ENCODE measurements around the gene HOXD10.

Gene HOXD10

DNA sequence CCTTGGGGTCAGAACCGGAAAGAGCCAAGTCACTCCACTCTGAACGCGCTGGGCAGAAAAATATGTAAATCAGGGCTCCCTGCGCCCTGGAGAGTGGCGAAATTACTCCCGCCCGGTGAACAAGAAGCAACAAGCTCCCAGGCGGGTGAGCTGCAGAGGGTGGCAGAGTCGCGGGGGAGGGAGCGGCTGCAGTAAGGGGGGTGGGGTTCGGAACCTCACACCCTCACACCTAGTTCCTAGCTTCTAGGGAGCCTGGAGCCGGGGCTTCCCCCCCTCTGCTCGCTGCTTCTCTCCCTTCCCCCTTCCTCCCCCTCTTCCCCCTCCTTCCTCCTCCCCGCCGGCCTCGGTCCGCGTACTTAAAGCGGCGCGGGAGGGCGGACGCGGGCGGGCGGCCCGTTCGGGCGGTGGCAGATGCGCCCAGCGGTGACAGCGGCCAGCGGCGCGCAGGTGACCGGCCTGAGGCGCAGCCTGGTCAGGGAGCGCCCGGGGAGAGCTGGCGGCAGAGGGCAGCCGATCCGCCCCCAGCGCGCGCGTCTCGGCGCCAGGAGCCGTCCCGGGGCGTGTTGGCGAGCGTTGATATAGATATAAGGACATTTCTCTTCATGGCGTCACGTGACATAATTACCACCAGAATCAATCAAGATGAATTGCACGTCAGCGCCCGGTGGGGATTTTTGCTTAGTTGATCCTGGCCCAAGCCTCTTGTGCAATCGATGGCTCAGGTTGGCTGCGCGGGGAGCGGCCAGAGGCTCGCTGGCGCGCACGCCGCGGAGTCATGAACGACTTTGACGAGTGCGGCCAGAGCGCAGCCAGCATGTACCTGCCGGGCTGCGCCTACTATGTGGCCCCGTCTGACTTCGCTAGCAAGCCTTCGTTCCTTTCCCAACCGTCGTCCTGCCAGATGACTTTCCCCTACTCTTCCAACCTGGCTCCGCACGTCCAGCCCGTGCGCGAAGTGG is 9.7 kb upstream of the HOXD10 start, which contains the start of gene HOXD11:
TSS of gene HOXD11 (plus strand) at position 700 of the 959 bp plus-strand sequence. CDS start at position 776, 76 bp downstream.
- H3K36me3 Mint-ChIP-seq, result no peaks in the 10 kb centered on the region

DNA sequence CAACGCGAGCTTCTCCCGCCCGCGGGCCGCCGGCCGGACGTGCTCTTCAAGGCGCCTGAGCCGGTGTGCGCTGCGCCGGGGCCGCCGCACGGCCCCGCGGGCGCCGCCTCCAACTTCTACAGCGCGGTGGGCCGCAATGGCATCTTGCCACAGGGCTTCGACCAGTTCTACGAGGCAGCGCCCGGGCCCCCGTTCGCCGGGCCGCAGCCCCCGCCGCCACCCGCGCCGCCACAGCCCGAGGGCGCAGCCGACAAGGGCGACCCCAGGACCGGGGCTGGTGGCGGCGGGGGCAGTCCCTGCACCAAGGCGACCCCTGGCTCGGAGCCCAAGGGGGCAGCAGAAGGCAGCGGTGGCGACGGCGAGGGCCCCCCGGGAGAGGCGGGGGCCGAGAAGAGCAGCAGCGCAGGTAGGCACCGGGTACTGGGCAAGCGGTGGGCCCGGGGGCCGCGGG is 8.8 kb upstream of the HOXD10 start:
- no peak for ATAC-seq
- peaks cover 77% of the 10 kb centered on the region for H3K27me3 Mint-ChIP-seq
- peaks cover 4% of the 10 kb centered on the region for H3K9me3 Mint-ChIP-seq

More for the DNA sequence above, 9.7 kb upstream of the HOXD10 start, which contains the start of gene HOXD11:
- peaks cover 12% of the 10 kb centered on the region for H3K4me1 Mint-ChIP-seq
- no peak for ATAC-seq
- peak within 1 kb of the TSS; percentile 5 for H3K4me3 Mint-ChIP-seq
- peaks cover 4% of the 10 kb centered on the region for H3K9me3 Mint-ChIP-seq
- no peak within 1 kb of the TSS for H3K27ac Mint-ChIP-seq
- H3K27me3 Mint-ChIP-seq, result peaks cover 77% of the 10 kb centered on the region

DNA sequence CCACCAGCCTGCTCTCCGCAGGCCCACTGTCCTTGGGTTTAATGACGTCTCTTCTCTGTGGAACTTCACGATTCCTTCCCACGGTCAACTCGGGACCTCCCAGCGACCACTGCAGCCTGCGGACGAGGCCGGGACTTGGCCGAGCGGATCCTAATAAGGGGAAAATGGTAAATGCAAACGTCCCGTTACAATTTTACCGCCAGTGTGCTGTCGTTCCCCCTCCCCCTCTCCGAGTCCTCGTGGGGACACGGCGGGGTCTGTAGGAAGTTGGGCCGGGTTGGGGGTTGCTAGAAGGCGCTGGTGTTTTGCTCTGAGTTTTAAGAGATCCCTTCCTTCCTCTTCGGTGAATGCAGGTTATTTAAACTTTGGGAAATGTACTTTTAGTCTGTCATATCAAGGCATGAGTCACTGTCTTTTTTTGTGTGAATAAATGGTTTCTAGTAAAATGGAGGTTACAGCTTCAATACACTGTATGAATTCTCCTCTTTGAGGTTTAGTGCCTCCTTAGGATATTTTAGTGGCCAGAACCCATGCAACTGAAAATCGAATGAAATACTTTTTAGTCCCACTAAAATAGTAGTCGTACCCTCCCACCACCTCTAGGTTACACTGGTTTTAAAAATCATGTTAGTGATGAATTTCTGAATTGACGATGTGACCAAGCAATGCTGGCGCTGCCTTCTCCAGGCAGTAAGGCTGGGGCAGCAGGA is 7.2 kb upstream of the HOXD10 start:
- Mint-ChIP-seq H3K4me1 (peaks cover 12% of the 10 kb centered on the region), H3K27ac (no peak overlapping the region), H3K9me3 (peaks cover 4% of the 10 kb centered on the region), H3K36me3 (no peaks in the 10 kb centered on the region), H3K27me3 (peaks cover 75% of the 10 kb centered on the region), H3K4me3 (no peak overlapping the region)
- ATAC-seq, result no peak

More for the DNA sequence above, 8.8 kb upstream of the HOXD10 start:
- Mint-ChIP-seq H3K27ac (no peak overlapping the region), H3K4me1 (peaks cover 12% of the 10 kb centered on the region), H3K4me3 (no peak overlapping the region), H3K36me3 (no peaks in the 10 kb centered on the region)

DNA sequence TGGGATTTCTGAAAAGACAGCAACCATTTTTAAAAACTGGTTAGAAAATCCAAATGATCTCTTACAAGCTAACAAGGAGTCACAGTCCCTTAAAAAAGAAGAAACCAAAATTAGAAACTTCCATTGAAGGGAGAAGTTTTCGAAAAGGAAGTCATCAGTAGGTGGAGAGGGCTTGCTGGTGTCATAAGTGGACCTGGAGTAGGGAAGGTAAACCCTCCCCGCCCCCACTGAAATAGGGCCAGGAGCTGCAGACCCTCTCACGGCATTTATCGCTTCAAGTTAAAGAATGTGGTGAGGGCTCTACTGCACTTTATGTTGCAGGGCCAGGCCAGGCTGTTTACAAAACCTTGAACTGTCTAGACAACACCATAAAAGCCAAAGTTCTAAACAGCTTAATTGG is 6.6 kb upstream of the HOXD10 start:
- Mint-ChIP-seq H3K36me3 (no peaks in the 10 kb centered on the region), H3K27me3 (peaks cover 75% of the 10 kb centered on the region), H3K9me3 (peaks cover 4% of the 10 kb centered on the region), H3K4me1 (peaks cover 12% of the 10 kb centered on the region), H3K27ac (no peak overlapping the region), H3K4me3 (no peak overlapping the region)
- no peak for ATAC-seq

GRCh38 chr2:176110415-176111308 is 5.9 kb upstream of the HOXD10 start:
- Mint-ChIP-seq H3K4me3 (no peak overlapping the region), H3K27ac (no peak overlapping the region), H3K36me3 (no peaks in the 10 kb centered on the region), H3K27me3 (peaks cover 72% of the 10 kb centered on the region), H3K9me3 (peaks cover 4% of the 10 kb centered on the region), H3K4me1 (peaks cover 12% of the 10 kb centered on the region)
- ATAC-seq, result no peak

DNA sequence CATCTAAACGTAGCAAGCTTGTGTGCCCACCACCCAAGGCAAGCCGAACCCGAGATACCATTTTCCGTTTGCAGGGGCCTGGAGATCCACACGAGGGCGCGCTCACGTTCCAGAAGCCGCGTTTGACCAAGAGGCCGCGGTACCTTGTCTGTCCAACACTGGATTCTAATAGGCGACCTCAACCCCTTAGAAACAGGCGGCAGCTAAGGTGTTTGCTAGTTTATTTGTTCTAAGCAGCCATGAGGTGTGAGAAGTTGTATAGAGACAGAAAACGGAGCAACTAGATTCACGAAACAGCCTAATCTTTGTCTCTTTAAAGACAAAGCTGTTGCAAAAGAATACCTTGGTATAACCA is 5.3 kb upstream of the HOXD10 start:
- H3K36me3 Mint-ChIP-seq, result no peaks in the 10 kb centered on the region
- peaks cover 7% of the 10 kb centered on the region for H3K4me1 Mint-ChIP-seq
- H3K4me3 Mint-ChIP-seq, result no peak overlapping the region
- ATAC-seq, result no peak
- peaks cover 1% of the 10 kb centered on the region for H3K9me3 Mint-ChIP-seq
- H3K27me3 Mint-ChIP-seq, result peaks cover 72% of the 10 kb centered on the region
- H3K27ac Mint-ChIP-seq, result no peak overlapping the region

GRCh38 chr2:176111846-176112374 is 4.7 kb upstream of the HOXD10 start:
- peaks cover 73% of the 10 kb centered on the region for H3K27me3 Mint-ChIP-seq
- peaks cover 5% of the 10 kb centered on the region for H3K4me1 Mint-ChIP-seq
- no peaks in the 10 kb centered on the region for H3K9me3 Mint-ChIP-seq
- no peak overlapping the region for H3K4me3 Mint-ChIP-seq
- no peak overlapping the region for H3K27ac Mint-ChIP-seq
- no peak for ATAC-seq
- no peaks in the 10 kb centered on the region for H3K36me3 Mint-ChIP-seq

DNA sequence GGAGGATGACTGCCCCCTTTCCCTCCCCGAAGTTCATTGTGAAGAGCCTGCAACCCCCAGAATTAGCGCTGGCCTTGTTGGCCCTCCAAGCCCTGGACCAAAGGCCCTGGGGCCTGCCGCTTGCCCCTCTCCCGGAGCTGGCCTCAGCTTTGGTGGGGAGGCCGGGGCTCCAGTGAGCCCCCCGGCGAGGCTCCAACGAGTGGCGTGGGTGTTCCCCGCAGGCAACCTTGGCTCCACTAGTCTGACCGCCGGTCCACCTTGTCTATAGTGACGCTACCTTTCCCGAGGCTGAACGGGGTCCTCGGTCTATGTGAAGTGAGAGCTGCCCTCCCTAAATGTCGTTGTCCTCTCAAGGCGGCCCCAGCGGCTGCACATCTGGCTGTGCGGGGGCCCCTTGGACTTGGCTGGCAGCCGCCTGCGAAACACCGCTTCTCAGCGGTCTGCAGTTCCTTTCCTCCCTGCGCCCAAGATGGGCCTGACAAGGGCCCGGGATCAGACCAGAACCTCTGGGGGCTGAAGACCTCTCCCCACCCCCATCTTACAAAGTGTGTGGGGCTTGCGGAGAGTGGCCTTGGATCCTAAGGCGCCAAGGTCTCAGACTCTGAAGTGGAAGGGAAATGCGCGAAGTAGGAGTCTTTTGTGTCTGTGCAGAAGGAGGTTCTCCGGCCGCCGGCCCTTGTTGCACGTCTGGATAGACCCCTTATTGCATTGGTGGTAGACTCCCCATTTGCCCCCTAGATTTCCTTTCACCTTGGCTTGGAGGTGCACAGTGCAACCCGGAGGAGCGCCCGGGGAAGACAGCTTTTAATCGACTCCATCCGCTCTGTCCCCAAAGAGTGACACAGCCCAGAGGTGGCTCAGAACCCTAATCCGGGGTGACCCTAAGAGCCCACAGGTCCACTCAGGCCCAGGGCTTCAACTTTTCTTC is 3.9 kb upstream of the HOXD10 start:
- Mint-ChIP-seq H3K27me3 (peaks cover 80% of the 10 kb centered on the region), H3K27ac (no peak overlapping the region), H3K36me3 (no peaks in the 10 kb centered on the region), H3K9me3 (no peaks in the 10 kb centered on the region), H3K4me1 (peaks cover 5% of the 10 kb centered on the region), H3K4me3 (no peak overlapping the region)
- ATAC-seq, result no peak

DNA sequence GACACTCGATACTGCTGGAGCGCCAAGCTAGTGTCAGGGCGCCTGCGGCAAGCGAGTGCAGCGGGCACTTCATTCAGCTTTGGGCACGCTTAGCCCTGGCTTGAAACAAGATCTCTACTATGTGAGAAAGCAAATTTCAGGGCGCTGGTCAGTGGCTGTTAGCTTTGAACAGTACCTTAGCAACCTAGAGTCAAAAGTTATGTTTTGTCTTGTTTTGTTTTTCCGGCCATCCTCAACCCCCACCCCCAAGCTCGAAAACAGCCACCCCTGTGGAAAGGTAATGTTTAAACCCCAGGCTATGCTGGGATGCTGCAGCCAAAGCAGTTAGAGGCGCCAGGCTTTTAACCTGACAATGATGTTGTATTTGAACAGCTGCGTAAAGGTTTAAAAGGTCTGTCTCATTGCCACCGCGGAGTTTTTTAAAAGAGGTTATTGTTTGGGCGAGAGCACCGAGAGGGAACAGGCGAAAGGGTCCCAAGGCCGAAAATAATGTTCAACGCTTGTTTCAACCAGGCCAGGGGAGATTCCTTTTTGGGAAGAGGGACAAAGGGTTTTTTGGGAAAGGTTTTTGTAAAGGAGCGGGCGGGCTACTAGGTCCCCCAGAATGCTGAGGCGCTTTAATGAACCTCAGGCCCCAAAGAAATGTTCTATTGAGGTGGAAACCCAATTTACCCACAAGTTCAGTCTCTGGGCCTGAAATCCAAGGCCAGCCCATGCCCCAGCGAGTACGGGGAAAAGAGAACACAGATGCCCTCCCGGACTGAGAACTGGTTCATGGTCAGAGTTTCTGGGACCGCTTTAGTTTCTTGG is 2.3 kb upstream of the HOXD10 start:
- no peaks in the 10 kb centered on the region for H3K9me3 Mint-ChIP-seq

DNA sequence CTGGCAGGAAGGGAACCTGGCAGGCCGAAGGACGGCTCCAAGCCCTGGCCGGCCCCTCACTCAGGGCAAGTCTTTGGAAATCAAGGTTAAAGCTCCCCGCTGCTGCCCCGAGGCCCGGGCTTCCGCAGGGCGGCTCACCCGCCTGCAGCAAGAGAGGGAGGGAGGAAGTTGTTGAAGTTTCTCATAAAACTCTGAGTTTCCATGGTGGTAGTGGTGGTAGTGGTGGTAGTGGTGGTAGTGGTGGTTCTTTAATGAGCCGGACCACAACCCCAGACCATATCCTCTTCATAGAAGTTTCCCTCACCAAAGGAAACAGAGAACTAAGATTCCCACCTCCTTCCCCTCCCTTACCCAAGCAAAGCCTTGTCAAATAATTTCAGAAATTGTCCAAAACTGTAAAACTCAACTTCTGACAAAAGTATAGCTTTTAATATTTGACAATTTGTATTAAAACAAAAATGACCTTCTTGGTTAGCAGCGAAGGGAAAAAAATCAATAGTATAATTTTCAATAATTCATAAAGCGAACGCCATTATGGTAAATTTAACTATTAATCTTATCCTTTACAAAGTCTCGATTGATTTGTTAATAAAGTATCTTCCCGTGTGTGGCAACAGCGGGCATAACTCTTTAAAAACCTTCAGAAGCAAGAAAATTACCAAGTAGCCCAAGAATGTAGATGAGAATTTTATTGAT is 1.5 kb upstream of the HOXD10 start:
- H3K36me3 Mint-ChIP-seq, result no peaks in the 10 kb centered on the region
- H3K27ac Mint-ChIP-seq, result no peak overlapping the region
- ATAC-seq, result no peak
- H3K4me3 Mint-ChIP-seq, result no peak overlapping the region
- H3K9me3 Mint-ChIP-seq, result no peaks in the 10 kb centered on the region
- H3K27me3 Mint-ChIP-seq, result peaks cover 91% of the 10 kb centered on the region
- H3K4me1 Mint-ChIP-seq, result peaks cover 11% of the 10 kb centered on the region

More for the DNA sequence above, 2.3 kb upstream of the HOXD10 start:
- Mint-ChIP-seq H3K36me3 (no peaks in the 10 kb centered on the region), H3K27me3 (peaks cover 89% of the 10 kb centered on the region), H3K4me1 (peaks cover 11% of the 10 kb centered on the region), H3K4me3 (no peak overlapping the region), H3K27ac (no peak overlapping the region)
- no peak for ATAC-seq

DNA sequence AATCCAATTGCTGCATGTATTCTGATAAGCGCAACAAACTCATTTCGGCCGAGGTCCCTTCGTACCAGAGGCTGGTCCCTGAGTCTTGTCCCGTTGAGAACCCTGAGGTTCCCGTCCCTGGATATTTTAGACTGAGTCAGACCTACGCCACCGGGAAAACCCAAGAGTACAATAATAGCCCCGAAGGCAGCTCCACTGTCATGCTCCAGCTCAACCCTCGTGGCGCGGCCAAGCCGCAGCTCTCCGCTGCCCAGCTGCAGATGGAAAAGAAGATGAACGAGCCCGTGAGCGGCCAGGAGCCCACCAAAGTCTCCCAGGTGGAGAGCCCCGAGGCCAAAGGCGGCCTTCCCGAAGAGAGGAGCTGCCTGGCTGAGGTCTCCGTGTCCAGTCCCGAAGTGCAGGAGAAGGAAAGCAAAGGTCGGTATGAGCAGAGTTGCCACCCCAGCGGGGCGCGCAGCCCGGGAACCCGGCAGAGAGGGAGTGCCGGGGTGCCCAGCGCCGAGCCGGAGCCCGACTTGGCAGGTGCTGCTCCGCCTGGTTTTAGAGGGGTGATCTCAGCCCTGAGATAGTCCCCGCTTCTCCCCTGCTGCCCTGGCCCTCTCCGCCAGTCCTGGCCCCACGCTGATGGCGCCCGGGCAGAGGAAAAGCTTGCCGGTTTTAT is 714 bp downstream of the HOXD10 start:
- H3K9me3 Mint-ChIP-seq, result no peaks in the 10 kb centered on the region
- H3K27ac Mint-ChIP-seq, result no peak overlapping the region
- H3K4me1 Mint-ChIP-seq, result peaks cover 7% of the 10 kb centered on the region
- no peaks in the 10 kb centered on the region for H3K36me3 Mint-ChIP-seq
- H3K4me3 Mint-ChIP-seq, result no peak overlapping the region
- H3K27me3 Mint-ChIP-seq, result peaks cover 85% of the 10 kb centered on the region
- ATAC-seq, result no peak

DNA sequence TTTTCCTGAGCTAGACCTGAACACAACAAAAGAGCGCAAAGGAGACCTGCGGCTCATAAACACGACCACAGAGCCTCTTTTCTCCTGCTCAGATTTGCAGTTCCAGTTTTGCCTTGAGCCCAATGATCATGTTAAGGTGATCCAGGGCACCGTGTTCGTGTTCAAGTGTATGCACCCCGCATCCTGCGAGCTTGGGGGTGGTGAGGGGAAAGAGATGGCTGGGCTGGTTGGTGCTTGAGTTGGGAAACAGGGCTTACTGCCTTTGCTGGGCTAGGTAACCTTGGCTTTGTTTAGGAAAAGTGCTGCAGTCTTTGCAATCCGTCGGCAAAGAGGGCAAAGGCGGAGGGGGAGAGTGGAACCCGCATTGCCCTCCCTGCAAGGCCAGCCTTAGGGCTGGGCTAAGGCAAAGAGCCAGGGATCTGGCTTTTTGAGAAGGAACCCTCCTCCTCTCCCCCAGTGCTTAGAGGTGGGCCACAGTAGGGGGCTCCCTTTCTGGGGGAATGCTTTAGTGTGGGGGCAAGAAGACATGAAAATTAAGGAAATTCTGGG is 1.3 kb downstream of the HOXD10 start:
- no peak for ATAC-seq
- Mint-ChIP-seq H3K27me3 (peaks cover 79% of the 10 kb centered on the region), H3K36me3 (no peaks in the 10 kb centered on the region), H3K27ac (no peak overlapping the region), H3K4me3 (no peak overlapping the region), H3K9me3 (no peaks in the 10 kb centered on the region), H3K4me1 (peaks cover 7% of the 10 kb centered on the region)
